CD14-positive monocyte (primary cell): ENCODE data around the gene GALNT18. TPM values are rescaled to one million over a fixed set of nuclear protein-coding genes. Genes with fewer than 3 reads are reported as not detected.
"Not testable (repeated sequence)": the region's sequence is repeated elsewhere in the genome, so short reads cannot be mapped to it uniquely, and the experiment has no call there.

Source experiments
- DNase-seq, 3 donors: peaks; one replicate each; pipeline ENCODE4 v3.0.0-alpha.2; 2011 to 2022
- H2AFZ ChIP-seq: 2 replicates; pipeline ENCODE4 v1.6.0; 2012; ENCODE audit warnings: mild to moderate bottlenecking, low read depth, low read length, inconsistent platforms; ENCODE audit not compliant: insufficient read depth, poor library complexity, severe bottlenecking
- H3K27ac ChIP-seq, 2 donors: 1 replicate in 1 of 2; 2 replicates in 1 of 2; pipeline ENCODE4 v1.5.1; 2012 to 2013; ENCODE audit warnings: low read length in 2 of 2, control low read depth in 1 of 2, inconsistent platforms in 1 of 2, low read depth in 1 of 2, mild to moderate bottlenecking in 1 of 2
- H3K27me3 ChIP-seq, 2 donors: one replicate each; pipeline versions ENCODE4 v1.6.0 to v1.6.1; 2011 to 2013; ENCODE audit warnings: low read length in 2 of 2; ENCODE audit not compliant: control insufficient read depth in 2 of 2, insufficient read depth in 2 of 2
- H3K36me3 ChIP-seq, 2 donors: replicated peaks in 1 of 2; 1 replicate in 1 of 2; 2 replicates in 1 of 2; pipeline versions ENCODE4 v1.5.1 to v1.6.1; 2012 to 2013; ENCODE audit warnings: low read length in 2 of 2, control low read depth in 1 of 2, inconsistent platforms in 1 of 2, mild to moderate bottlenecking in 1 of 2; ENCODE audit not compliant: insufficient read depth in 2 of 2, control insufficient read depth in 1 of 2
- H3K4me1 ChIP-seq, 2 donors: 1 replicate in 1 of 2; 2 replicates in 1 of 2; pipeline versions ENCODE4 v1.5.1 to v1.6.1; 2012 to 2013; ENCODE audit warnings: low read length in 2 of 2, control low read depth in 1 of 2, inconsistent platforms in 1 of 2, mild to moderate bottlenecking in 1 of 2, moderate library complexity in 1 of 2; ENCODE audit not compliant: insufficient read depth in 2 of 2, control insufficient read depth in 1 of 2
- H3K4me2 ChIP-seq: replicated peaks from 2 replicates; pipeline ENCODE3; 2012; ENCODE audit warnings: low read length, moderate library complexity, mild to moderate bottlenecking; ENCODE audit not compliant: poor library complexity, severe bottlenecking; ENCODE audit errors: extremely low read depth
- H3K4me3 ChIP-seq, 3 experiments: fragments of 200-600 bp in 1 of 3; sonication (generic) in 1 of 3; replicated peaks in 1 of 3; 1 replicate in 2 of 3; 2 replicates in 1 of 3; pipeline ENCODE4 v1.5.1; 2011 to 2013; ENCODE audit warnings: low read length in 3 of 3, mild to moderate bottlenecking in 3 of 3, control low read depth in 2 of 3, low read depth in 2 of 3, inconsistent platforms in 1 of 3, moderate library complexity in 1 of 3
- H3K79me2 ChIP-seq: 2 replicates; pipeline ENCODE4 v1.6.0; 2012; ENCODE audit warnings: mild to moderate bottlenecking, control low read depth, inconsistent platforms, low read length, moderate library complexity; ENCODE audit not compliant: insufficient read depth
- H3K9ac ChIP-seq: 2 replicates; pipeline ENCODE4 v1.6.0; 2017; ENCODE audit warnings: low read length, mild to moderate bottlenecking; ENCODE audit not compliant: insufficient read depth, poor library complexity, severe bottlenecking
- H3K9me3 ChIP-seq, 2 donors: replicated peaks in 1 of 2; 1 replicate in 1 of 2; 2 replicates in 1 of 2; pipeline versions ENCODE4 v1.5.1 to v1.6.1; 2012 to 2013; ENCODE audit warnings: low read length in 2 of 2, control low read depth in 1 of 2; ENCODE audit not compliant: control insufficient read depth in 1 of 2, insufficient read depth in 1 of 2
- H4K20me1 ChIP-seq: 2 replicates; pipeline ENCODE4 v1.6.0; 2012; ENCODE audit warnings: mild to moderate bottlenecking, low read length, control low read depth, moderate library complexity; ENCODE audit not compliant: insufficient read depth
- H3K27ac Mint-ChIP-seq, 7 donors: one replicate each; pipeline ENCODE4 v1.8.0; 2020; ENCODE audit warnings: mild to moderate bottlenecking in 7 of 7, mixed read lengths in 7 of 7, moderate library complexity in 6 of 7, inconsistent platforms in 2 of 7
- H3K27me3 Mint-ChIP-seq, 3 donors: one replicate each; pipeline ENCODE4 v1.8.0; 2021 to 2022; ENCODE audit warnings: low read depth in 3 of 3, mild to moderate bottlenecking in 3 of 3, mixed read lengths in 3 of 3, moderate library complexity in 3 of 3, inconsistent platforms in 1 of 3
- H3K36me3 Mint-ChIP-seq, 2 donors: one replicate each; pipeline ENCODE4 v1.8.0; 2020; ENCODE audit warnings: mixed read lengths in 2 of 2, inconsistent platforms in 1 of 2, mild to moderate bottlenecking in 1 of 2
- H3K4me1 Mint-ChIP-seq: one replicate; pipeline ENCODE4 v1.8.0; 2020; ENCODE audit warnings: mild to moderate bottlenecking, mixed read lengths
- H3K4me3 Mint-ChIP-seq, 2 donors: one replicate each; pipeline ENCODE4 v1.8.0; 2020; ENCODE audit warnings: mild to moderate bottlenecking in 2 of 2, mixed read lengths in 2 of 2, moderate library complexity in 1 of 2
- H3K9me3 Mint-ChIP-seq, 7 donors: one replicate each; pipeline ENCODE4 v1.8.0; 2020 to 2022; ENCODE audit warnings: mixed read lengths in 7 of 7, mild to moderate bottlenecking in 6 of 7, moderate library complexity in 6 of 7, inconsistent platforms in 2 of 7
- CTCF ChIP-seq: fragments of 200-600 bp; IDR thresholded peaks from one replicate; pipeline ENCODE4 v1.8.0; 2022; ENCODE audit warnings: antibody characterized with exemption, mild to moderate bottlenecking
- WGBS: methylation state at CpG from one replicate; pipeline ENCODE4 v1.1.5; 2013; ENCODE audit warnings: missing lambda C conversion rate; ENCODE audit not compliant: insufficient coverage; 5-methylcytosine and 5-hydroxymethylcytosine counted together
- intact Hi-C, 2 donors: fragments of 100-400 bp; cut with micrococcal nuclease; formaldehyde crosslinking; loops; one replicate each; pipeline versions ENCODE4 v1.15.0 to v1.15.1; 2023
- polyA plus RNA-seq, 3 donors: library from polyadenylated mRNA; depleted of rRNA in 1 of 3; unstranded in 2 of 3; stranded (reverse) in 1 of 3; fragments of 300-500 nt in 2 of 3; fragments of >200 nt in 1 of 3; fragmentation: Illumina TruSeq in 2 of 3; gene quantifications; 1 replicate in 2 of 3; 2 replicates in 1 of 3; pipeline ENCODE4 v1.2.3, GENCODE V29; 2012 to 2021

Gene GALNT18
- polyA plus RNA-seq, 3 donors = not detected

GRCh38 chr11:11351851-11352250, 270.0 kb downstream of the GALNT18 start:
- H3K27ac Mint-ChIP-seq = not testable (repeated sequence)

GRCh38 chr11:11351042-11351586, 270.7 kb downstream of the GALNT18 start:
- WGBS = 78% methylated on average over 3 of the region's 4 CpGs
- Histone ChIP-seq H3K27ac (no peak overlapping the region), H3K9me3 (no peaks in the 10 kb centered on the region), H3K36me3 (no peaks in the 10 kb centered on the region), H4K20me1 (no peaks in the 10 kb centered on the region), H3K79me2 (no peaks in the 10 kb centered on the region), H3K4me1 (no peaks in the 10 kb centered on the region), H3K27me3 (peaks cover 5 to 7% of the 10 kb centered on the region in 2 donors), H3K9ac (no peak overlapping the region), H3K4me2 (no peak overlapping the region), H3K4me3 (no peak overlapping the region), H2AFZ (no peak overlapping the region)
- no peak overlapping the region for H3K4me3 Mint-ChIP-seq
- H3K36me3 Mint-ChIP-seq = no peaks in the 10 kb centered on the region
- H3K27ac Mint-ChIP-seq = no peak overlapping the region
- H3K27me3 Mint-ChIP-seq = peaks cover 9 to 17% (median 10%) of the 10 kb centered on the region in 3 donors
- no peaks in the 10 kb centered on the region for H3K9me3 Mint-ChIP-seq
- TF ChIP-seq CTCF = no peak
- DNase-seq = no peak
- intact Hi-C loops = no loop called here
- no peaks in the 10 kb centered on the region for H3K4me1 Mint-ChIP-seq

More at GRCh38 chr11:11351851-11352250, 270.0 kb downstream of the GALNT18 start:
- H3K36me3 ChIP-seq, H3K9ac ChIP-seq, H3K79me2 ChIP-seq, H3K27ac ChIP-seq, H3K36me3 Mint-ChIP-seq, H3K4me1 Mint-ChIP-seq, H3K27me3 ChIP-seq, H3K4me1 ChIP-seq, H3K4me2 ChIP-seq, H3K4me3 ChIP-seq, H3K9me3 Mint-ChIP-seq, H3K4me3 Mint-ChIP-seq, H2AFZ ChIP-seq, DNase-seq, H3K9me3 ChIP-seq, H4K20me1 ChIP-seq, intact Hi-C loops: not testable (repeated sequence)
- 68% methylated on average over 6 of the region's 10 CpGs for WGBS
- H3K27me3 Mint-ChIP-seq = peaks cover 12 to 16% (median 14%) of the 10 kb centered on the region in 3 donors
